MM.1S (cell line): ENCODE measurements around the gene NLRP11.

Experiments used
- EZH2 ChIP-seq: fragments of 300-600 bp; sonication (generic); optimal IDR thresholded peaks from 2 replicates; pipeline ENCODE3; 2017; ENCODE audit warnings: low read depth, mild to moderate bottlenecking, antibody characterized with exemption, low read length, mixed read lengths
- EZH2phosphoT487 ChIP-seq: fragments of 300-600 bp; sonication (generic); IDR thresholded peaks from 2 replicates; pipeline ENCODE4 v1.6.1; 2018; ENCODE audit warnings: antibody characterized with exemption, low read length
- TF ChIP-seq, protein P1 (sequence below): fragments of 300-600 bp; sonication (generic); IDR thresholded peaks from 2 replicates; pipeline ENCODE4 v1.5.1; 2016; ENCODE audit warnings: antibody characterized with exemption, low read length, mixed read lengths

DNA sequence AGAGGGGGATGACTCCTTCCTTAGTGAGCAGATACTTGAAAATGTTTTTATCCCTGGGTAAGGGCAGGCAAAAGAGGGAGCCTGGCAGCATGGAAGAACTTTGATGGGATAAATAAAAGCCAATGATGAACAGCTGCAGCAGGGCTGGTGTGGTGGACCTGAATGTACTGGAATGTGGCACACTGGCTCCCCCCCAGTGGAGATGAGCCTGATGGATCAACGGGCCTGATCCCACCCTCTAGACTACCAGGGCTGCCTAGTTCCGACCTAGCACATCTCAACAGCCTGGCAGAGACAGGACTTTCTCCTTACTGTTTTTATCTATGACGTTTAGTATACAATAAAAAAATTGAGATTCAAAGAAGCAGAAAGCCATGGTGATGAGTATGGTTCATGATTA, 20.5 kb downstream of the NLRP11 start:
- TF ChIP-seq, protein P1, sequence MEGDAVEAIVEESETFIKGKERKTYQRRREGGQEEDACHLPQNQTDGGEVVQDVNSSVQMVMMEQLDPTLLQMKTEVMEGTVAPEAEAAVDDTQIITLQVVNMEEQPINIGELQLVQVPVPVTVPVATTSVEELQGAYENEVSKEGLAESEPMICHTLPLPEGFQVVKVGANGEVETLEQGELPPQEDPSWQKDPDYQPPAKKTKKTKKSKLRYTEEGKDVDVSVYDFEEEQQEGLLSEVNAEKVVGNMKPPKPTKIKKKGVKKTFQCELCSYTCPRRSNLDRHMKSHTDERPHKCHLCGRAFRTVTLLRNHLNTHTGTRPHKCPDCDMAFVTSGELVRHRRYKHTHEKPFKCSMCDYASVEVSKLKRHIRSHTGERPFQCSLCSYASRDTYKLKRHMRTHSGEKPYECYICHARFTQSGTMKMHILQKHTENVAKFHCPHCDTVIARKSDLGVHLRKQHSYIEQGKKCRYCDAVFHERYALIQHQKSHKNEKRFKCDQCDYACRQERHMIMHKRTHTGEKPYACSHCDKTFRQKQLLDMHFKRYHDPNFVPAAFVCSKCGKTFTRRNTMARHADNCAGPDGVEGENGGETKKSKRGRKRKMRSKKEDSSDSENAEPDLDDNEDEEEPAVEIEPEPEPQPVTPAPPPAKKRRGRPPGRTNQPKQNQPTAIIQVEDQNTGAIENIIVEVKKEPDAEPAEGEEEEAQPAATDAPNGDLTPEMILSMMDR, result no peak
- TF ChIP-seq EZH2, result no peak
- no peak for TF ChIP-seq EZH2phosphoT487
